Astrocyte (in vitro differentiated cells and primary cell): ENCODE measurements around the gene BAIAP3. TPM values are rescaled to one million over a fixed set of nuclear protein-coding genes. Genes with fewer than 3 reads are reported as not detected.
A peak's percentile ranks its signal among the peaks of the same experiment; 100 is the strongest.
"Not testable (repeated sequence)": the region's sequence is repeated elsewhere in the genome, so short reads cannot be mapped to it uniquely, and the experiment has no call there.

ENCODE experiments used
- DNase-seq: peaks from one replicate; pipeline ENCODE4 v3.0.0-alpha.2; 2010; ENCODE audit warnings: low read depth
- FAIRE-seq: peaks from 2 replicates; lab custom pipeline; 2011; peaks lifted over from hg19 to GRCh38; lab: Jason Lieb, UNC
- H2AFZ ChIP-seq: 2 replicates; pipeline ENCODE4 v1.6.0; 2012; ENCODE audit warnings: low read depth, low read length, inconsistent platforms
- H3K27ac ChIP-seq: 2 replicates; pipeline ENCODE4 v1.5.1; 2011; ENCODE audit warnings: low read depth, low read length, inconsistent platforms
- H3K27me3 ChIP-seq: 2 replicates; pipeline ENCODE4 v1.6.0; 2011; ENCODE audit warnings: low read length, inconsistent platforms; ENCODE audit not compliant: insufficient read depth
- H3K36me3 ChIP-seq: 2 replicates; pipeline ENCODE4 v1.5.1; 2011; ENCODE audit warnings: low read length, inconsistent platforms; ENCODE audit not compliant: insufficient read depth
- H3K4me1 ChIP-seq: 2 replicates; pipeline ENCODE4 v1.5.1; 2011; ENCODE audit warnings: low read length, inconsistent platforms; ENCODE audit not compliant: insufficient read depth
- H3K4me2 ChIP-seq: 2 replicates; pipeline ENCODE4 v1.6.0; 2012; ENCODE audit warnings: low read length, inconsistent platforms
- H3K4me3 ChIP-seq: 2 replicates; pipeline ENCODE4 v1.5.1; 2011; ENCODE audit warnings: low read depth, mild to moderate bottlenecking, low read length, inconsistent platforms; ENCODE audit not compliant: insufficient read depth
- H3K79me2 ChIP-seq: 2 replicates; pipeline ENCODE4 v1.6.0; 2012; ENCODE audit warnings: mild to moderate bottlenecking, low read length, inconsistent platforms; ENCODE audit not compliant: insufficient read depth
- H3K9ac ChIP-seq: 2 replicates; pipeline ENCODE4 v1.6.0; 2012; ENCODE audit warnings: mild to moderate bottlenecking, low read length, inconsistent platforms
- H3K9me3 ChIP-seq: 2 replicates; pipeline ENCODE4 v1.5.1; 2012; ENCODE audit warnings: low read depth, mild to moderate bottlenecking, low read length, inconsistent platforms; ENCODE audit not compliant: insufficient read depth
- H4K20me1 ChIP-seq: 2 replicates; pipeline ENCODE4 v1.6.0; 2012; ENCODE audit warnings: low read length, inconsistent platforms; ENCODE audit not compliant: insufficient read depth
- H3K27ac Mint-ChIP-seq: one replicate; pipeline ENCODE4 v1.8.0; 2021; ENCODE audit warnings: mild to moderate bottlenecking, mixed read lengths; ENCODE audit not compliant: unreplicated experiment
- H3K27me3 Mint-ChIP-seq: one replicate; pipeline ENCODE4 v1.8.0; 2021; ENCODE audit warnings: low read depth, mixed read lengths; ENCODE audit not compliant: unreplicated experiment
- H3K36me3 Mint-ChIP-seq: one replicate; pipeline ENCODE4 v1.8.0; 2021; ENCODE audit warnings: low read depth, mixed read lengths; ENCODE audit not compliant: unreplicated experiment
- H3K4me1 Mint-ChIP-seq: one replicate; pipeline ENCODE4 v1.8.0; 2021; ENCODE audit warnings: low read depth, mixed read lengths; ENCODE audit not compliant: unreplicated experiment
- H3K4me3 Mint-ChIP-seq: one replicate; pipeline ENCODE4 v1.8.0; 2021; ENCODE audit warnings: mild to moderate bottlenecking, moderate library complexity, mixed read lengths; ENCODE audit not compliant: unreplicated experiment
- H3K9me3 Mint-ChIP-seq: one replicate; pipeline ENCODE4 v1.8.0; 2021; ENCODE audit warnings: mild to moderate bottlenecking, mixed read lengths; ENCODE audit not compliant: unreplicated experiment
- CTCF ChIP-seq: IDR thresholded peaks from 2 replicates; pipeline ENCODE4 v1.5.1; 2011; ENCODE audit warnings: low read depth, mild to moderate bottlenecking, inconsistent platforms, low read length, moderate library complexity; ENCODE audit not compliant: insufficient read depth
- EZH2 ChIP-seq: IDR thresholded peaks from 2 replicates; pipeline ENCODE4 v1.6.1; 2012; ENCODE audit warnings: mild to moderate bottlenecking, low read length, inconsistent platforms; ENCODE audit not compliant: insufficient read depth
- total RNA-seq: library from RNA; stranded (reverse); gene quantifications from 2 replicates; pipeline ENCODE4 v1.2.1, GENCODE V29; 2021

Gene BAIAP3
- total RNA-seq, 1 donor from 2014 or later = 2.6 TPM

GRCh38 chr16:1292808-1293207, 40.6 kb upstream of the BAIAP3 start:
- H3K4me1 Mint-ChIP-seq = not testable (repeated sequence)

DNA sequence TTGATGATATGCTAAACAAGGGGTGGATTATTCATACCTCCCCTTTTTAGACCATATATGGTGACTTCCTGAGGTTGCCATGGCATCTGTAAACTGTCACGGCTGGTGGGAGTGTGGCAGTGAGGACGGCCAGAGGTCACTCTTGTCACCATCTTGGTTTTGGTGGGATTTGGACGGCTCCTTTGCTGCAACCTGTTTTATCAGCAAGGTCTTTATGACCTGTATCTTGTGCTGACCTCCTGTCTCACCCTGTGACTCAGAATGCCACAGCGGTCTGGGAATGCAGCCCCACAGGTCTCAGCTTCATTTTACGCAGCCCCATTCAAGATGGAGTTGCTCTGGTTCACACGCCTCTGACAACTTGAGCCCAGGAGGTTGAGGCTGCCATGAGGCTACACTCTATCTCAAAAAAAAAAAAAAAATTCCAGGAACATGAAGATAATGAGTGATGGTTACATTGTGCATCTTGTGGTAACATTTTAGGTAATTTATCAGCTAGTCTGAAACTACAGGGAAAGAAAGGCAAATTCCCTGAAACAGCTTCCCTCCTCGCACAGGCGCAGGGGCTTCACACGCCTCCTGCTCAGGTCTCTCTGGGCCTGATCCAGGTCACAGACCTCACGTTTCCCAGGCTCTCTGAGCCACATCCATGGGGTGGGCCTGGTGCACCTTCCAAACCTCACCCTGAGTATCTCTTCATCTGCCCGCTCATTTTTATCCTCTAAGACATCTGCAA, 39.4 kb upstream of the BAIAP3 start:
- Mint-ChIP-seq H3K27me3 (peaks cover 33% of the 10 kb centered on the region), H3K27ac (no peak overlapping the region), H3K4me1 (peaks cover 9% of the 10 kb centered on the region), H3K9me3 (peaks cover 2% of the 10 kb centered on the region), H3K4me3 (no peak overlapping the region), H3K36me3 (no peaks in the 10 kb centered on the region)
- H3K4me3 ChIP-seq = no peak overlapping the region
- H4K20me1 ChIP-seq = no peaks in the 10 kb centered on the region
- H3K9ac ChIP-seq = no peak overlapping the region
- no peak overlapping the region for H3K4me2 ChIP-seq
- H3K9me3 ChIP-seq = no peaks in the 10 kb centered on the region
- no peak overlapping the region for H3K27ac ChIP-seq
- FAIRE-seq = no peak
- TF ChIP-seq EZH2 = no peak
- TF ChIP-seq CTCF = no peak
- H3K36me3 ChIP-seq = no peaks in the 10 kb centered on the region
- peaks cover 20% of the 10 kb centered on the region for H3K27me3 ChIP-seq
- peaks cover 6% of the 10 kb centered on the region for H3K4me1 ChIP-seq
- no peaks in the 10 kb centered on the region for H3K79me2 ChIP-seq
- no peak for DNase-seq
- no peak overlapping the region for H2AFZ ChIP-seq

More at GRCh38 chr16:1292808-1293207, 40.6 kb upstream of the BAIAP3 start:
- not testable (repeated sequence) for H3K79me2 ChIP-seq, H3K36me3 ChIP-seq, H4K20me1 ChIP-seq, FAIRE-seq, H3K9me3 ChIP-seq, DNase-seq, H3K9me3 Mint-ChIP-seq, H3K36me3 Mint-ChIP-seq, H3K27ac ChIP-seq, H3K4me2 ChIP-seq, H2AFZ ChIP-seq, H3K4me3 ChIP-seq, H3K9ac ChIP-seq, H3K4me3 Mint-ChIP-seq, H3K27ac Mint-ChIP-seq, H3K4me1 ChIP-seq
- peaks cover 20% of the 10 kb centered on the region for H3K27me3 ChIP-seq
- peaks cover 38% of the 10 kb centered on the region for H3K27me3 Mint-ChIP-seq

GRCh38 chr16:1295465-1295864, 38.0 kb upstream of the BAIAP3 start:
- Histone ChIP-seq H3K79me2 (no peaks in the 10 kb centered on the region), H3K27me3 (peaks cover 16% of the 10 kb centered on the region), H3K9me3 (no peaks in the 10 kb centered on the region), H3K4me3 (no peak overlapping the region), H4K20me1 (no peaks in the 10 kb centered on the region), H3K9ac (no peak overlapping the region), H3K4me2 (no peak overlapping the region), H3K4me1 (peaks cover 6% of the 10 kb centered on the region), H3K27ac (no peak overlapping the region), H2AFZ (no peak overlapping the region), H3K36me3 (no peaks in the 10 kb centered on the region)
- Mint-ChIP-seq H3K4me1 (peaks cover 9% of the 10 kb centered on the region), H3K27me3 (peaks cover 27% of the 10 kb centered on the region), H3K9me3 (peaks cover 2% of the 10 kb centered on the region), H3K27ac (no peak overlapping the region), H3K36me3 (no peaks in the 10 kb centered on the region), H3K4me3 (no peak overlapping the region)
- FAIRE-seq = no peak
- no peak for DNase-seq
- TF ChIP-seq CTCF (no peak), EZH2 (no peak)

DNA sequence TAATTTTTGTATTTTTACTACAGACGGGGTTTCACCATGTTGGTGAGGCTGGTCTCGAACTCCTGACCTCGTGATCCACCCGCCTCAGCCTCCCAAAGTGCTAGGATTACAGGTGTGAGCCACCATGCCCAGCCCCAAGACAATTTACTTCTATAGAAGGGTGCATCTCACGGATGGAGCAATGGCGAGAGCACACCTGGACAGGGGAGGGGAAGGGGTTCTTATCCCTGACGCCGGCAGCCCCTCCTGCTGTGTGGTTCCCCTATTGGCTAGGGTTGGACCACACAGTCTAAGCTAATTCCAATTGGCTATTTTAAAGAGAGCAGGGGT, 36.8 kb upstream of the BAIAP3 start:
- Mint-ChIP-seq H3K27me3 (peaks cover 26% of the 10 kb centered on the region), H3K27ac (peak overlapping the region; percentile 78)
- H3K9me3 Mint-ChIP-seq, H4K20me1 ChIP-seq, H3K36me3 ChIP-seq, H3K4me3 Mint-ChIP-seq, FAIRE-seq, H3K27me3 ChIP-seq, H3K4me1 ChIP-seq, H3K79me2 ChIP-seq, H2AFZ ChIP-seq, H3K9ac ChIP-seq, H3K4me3 ChIP-seq, H3K9me3 ChIP-seq, DNase-seq, H3K27ac ChIP-seq, H3K36me3 Mint-ChIP-seq, H3K4me1 Mint-ChIP-seq: not testable (repeated sequence)
- H3K4me2 ChIP-seq = peak overlapping the region; percentile 33
